HCEC 1CT (cell line): ENCODE measurements around the gene SETD1B.
"Not testable (repeated sequence)": the region's sequence is repeated elsewhere in the genome, so short reads cannot be mapped to it uniquely, and the experiment has no call there.

Experiments
- DNase-seq: peaks from one replicate; pipeline ENCODE4 v3.0.0-alpha.2; 2017

The SETD1B gene

DNA sequence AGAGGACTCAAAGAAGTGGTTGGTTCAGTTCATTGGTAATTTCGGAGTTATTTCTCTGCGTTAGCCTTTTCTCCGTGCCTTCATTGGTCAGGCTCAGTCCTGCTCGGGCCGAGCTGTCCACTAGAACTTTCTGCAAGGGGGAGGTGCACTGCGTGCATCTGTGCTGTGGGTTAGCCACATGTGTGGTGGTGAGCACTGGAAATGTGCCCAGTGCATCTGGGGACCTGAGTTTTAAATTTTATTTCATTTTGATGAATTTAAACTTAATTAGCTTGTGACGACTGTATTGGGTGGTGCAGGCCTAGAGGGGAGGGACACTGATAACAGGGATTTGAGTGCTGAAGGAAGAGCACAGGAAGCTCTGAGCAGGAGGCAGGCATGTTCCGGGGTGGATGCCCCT is 24.5 kb downstream of the SETD1B start:
- no peak for DNase-seq

DNA sequence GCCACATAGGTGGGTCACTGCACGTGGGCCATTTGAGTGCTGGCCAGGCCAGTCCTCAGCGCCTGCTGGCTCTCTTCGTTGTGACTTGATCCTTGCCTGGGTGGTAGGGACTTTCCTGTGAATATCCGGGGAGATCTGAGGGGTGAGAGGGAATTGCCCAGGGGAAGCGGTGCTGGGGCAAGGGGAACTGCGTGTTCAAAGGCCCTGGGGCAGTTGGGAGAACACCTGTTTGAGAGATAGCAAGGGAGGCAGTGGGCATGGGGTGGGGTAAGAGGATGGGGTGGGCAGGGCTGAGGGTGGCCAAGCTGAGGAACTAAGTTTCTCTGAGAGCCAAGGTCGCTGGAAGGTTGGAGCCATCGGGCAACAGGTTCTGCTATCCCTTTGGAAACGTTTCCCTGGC is 25.0 kb downstream of the SETD1B start:
- no peak for DNase-seq

DNA sequence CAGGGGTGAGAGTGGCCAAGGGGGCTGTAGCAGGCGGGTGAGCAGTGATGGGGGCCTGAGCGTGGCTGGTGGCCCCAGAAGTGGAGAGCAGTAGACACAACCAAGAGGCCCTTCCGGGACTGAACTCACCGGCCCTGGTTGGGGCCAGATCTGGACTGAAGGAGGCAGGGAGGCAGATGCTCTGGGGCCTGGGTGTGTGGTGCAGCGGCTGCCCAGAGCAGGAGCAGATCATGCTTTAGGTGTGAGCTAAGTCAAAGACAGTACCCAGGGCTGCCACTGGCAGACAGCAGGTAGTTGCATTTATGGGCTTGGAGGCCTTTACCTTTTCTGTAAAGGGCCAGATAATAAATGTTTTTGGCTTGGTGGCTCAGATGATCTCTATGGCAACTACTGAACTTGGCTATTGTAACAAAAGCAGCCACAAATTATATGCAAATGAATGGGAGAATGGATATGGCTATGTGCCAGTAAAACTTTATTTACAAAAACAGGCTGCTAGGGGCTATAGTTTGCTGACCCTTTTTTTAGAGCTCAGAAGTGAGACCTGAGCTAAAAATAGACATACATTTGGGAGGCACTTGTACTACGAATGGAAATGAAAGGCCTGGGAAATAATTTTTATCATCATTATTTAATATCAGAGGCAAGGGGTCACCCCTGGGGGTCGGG is 25.6 kb downstream of the SETD1B start:
- no peak for DNase-seq

DNA sequence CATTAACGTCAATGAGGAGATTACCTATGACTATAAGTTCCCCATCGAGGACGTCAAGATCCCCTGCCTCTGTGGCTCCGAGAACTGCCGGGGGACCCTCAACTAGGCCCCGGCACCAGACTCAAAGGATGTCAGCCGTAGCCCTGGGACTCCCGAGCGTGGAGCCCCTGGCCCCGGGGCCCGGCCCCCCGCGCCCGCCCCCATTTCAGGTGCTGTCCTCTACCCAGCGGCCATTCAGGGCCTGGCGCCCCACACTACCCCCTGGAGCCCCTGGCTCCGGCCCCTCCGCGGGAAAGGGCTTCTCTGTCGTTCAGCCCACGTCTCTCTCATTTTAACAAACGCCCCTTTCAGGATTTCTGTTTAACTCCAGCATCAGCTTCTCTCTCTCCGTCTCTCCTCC is 26.3 kb downstream of the SETD1B start:
- no peak for DNase-seq

DNA sequence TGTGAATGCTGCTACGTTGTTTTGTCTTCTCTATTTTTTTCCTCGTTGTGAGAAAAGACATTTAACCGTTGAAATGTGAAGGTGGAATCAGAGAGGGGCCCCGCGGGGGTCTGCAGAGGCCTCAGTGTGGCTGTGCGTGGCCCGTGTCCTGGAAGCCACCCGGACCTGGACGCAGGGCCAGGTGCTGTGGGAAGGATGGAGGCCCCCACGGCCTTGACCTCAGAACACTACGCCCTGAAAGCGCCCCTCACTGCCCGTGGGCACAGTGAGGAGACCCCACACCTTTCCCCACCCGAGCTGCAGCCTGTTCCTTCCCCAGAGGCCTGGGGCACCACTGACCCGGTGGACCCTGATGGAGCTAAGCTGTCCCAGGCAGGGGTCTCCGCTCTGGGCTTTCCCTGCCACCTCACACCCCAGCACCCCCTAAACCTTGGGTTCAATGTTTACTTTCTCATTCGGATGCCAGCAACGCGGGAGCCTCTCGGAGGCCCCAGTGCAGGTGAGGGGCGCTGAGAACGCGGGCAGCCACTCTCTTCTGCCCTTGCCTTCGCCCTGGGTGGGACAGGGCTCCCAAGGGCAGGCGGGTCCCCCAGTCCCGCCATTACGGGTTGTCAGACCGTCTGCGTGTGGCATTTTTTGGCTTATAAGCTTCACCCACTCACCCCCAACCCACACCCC is 26.9 kb downstream of the SETD1B start:
- no peak for DNase-seq

DNA sequence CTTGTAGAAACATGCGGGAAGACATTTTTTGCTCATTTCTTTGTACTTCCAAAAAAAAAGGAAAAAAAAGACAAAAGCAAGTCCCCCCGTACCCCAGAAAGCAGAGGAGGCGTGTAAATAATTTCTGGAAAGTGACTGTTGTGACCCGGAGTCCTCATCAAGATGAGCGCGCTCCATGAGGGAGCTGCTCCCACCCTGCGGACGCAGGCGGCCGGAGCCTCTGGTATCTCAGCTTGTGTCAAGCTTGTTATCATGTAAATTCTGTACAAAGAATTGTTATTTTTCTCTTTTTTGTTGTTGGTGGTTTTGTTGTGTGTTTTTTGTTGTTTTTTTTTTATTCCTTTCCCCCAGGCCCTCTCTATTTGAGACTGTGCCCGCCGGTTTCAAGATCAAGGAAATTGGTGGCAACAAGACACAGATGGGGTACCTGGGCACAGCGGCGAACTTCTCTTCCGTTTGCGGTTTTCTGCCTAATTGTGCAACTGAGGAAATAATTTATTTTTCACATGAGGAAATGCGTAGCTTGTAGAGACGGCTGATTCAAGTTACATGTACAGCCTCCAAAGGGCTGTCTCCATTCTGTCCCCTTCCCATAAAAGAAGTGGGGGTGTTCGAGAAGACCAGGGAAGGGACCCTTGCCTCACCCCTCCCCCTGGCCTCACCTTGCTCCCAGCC is 27.9 kb downstream of the SETD1B start:
- DNase-seq, result no peak

DNA sequence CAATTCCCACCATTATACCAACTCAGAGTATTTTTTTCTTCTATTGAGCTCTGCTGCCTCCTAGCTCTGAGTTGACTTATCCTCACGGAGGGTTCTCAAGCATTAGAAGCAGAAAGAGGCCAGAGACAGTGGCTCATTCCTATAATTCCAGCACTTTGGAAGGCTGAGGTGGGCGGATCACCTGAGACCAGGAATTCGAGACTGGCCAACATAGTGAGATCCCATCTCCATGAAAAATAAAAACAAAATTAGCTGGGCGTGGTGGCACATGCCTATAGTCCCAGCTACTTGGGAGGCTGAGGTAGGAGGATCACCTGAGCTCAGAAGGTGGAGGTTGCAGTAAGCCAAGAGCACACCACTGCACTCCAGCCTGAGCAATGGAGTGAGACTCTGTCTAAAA is 33.9 kb downstream of the SETD1B start:
- no peak for DNase-seq

DNA sequence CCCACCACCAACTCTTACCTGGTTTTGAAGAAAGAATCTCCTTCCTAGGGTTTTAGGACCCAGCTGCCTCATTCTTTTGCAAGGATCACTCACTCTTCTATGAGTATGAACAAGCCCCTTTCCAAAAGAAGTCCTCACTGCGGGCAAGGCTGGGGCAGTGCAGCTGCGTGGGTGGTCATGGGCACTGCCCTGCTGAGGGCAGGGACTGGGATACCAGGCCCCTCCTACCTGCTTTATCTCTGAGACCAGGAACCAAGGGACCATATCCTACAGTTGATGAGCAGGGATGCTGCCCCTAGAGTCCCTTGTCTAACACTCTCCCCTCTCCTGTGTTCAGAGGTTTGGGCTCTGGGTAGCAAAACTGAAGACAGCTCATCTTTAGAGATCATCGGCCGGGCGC is 34.3 kb downstream of the SETD1B start:
- DNase-seq, result no peak

DNA sequence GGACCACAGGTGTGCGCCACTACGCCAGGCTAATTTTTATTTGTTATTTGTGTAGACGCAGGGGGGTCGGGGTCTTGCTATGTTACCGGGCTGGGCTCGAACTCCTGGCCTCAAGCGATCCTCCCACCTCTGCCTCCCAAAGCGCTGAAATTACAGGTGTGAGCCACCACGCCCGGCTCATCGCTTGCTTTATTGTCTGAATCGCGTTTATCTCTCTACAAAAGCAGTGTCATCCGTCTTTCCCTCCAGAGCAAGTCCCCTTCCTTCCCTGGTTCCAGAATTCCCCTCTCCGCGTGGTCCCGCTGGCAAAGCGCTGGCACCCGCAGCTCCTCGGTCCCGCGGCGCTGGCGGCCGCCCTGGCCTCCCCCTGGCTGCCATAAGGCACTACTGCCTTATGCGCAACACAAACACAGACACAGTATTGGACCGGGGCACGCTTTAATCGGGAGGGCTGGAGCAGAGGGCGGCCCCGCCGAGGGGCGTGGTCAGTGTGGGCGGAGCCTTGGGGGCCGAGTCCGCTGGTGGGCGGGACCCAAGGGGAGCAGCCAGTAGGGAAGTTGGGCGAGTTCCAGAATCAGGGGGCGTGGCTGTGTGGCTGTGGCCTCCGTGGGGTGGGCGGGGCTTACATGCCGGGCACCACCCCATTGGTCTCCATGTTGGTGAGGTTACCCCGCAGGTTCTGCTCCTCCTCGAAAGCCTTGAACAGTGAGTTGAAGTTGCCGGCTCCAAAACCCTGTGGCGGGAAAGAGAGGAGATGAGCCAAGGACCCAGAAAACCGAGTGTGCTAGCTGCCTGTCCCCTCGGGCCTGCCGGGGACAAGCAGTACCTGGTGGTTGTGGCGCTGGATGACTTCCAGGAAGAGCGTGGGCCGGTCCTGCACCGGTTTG is 35.5 kb downstream of the SETD1B start:
- DNase-seq, result peak; percentile 91

DNA sequence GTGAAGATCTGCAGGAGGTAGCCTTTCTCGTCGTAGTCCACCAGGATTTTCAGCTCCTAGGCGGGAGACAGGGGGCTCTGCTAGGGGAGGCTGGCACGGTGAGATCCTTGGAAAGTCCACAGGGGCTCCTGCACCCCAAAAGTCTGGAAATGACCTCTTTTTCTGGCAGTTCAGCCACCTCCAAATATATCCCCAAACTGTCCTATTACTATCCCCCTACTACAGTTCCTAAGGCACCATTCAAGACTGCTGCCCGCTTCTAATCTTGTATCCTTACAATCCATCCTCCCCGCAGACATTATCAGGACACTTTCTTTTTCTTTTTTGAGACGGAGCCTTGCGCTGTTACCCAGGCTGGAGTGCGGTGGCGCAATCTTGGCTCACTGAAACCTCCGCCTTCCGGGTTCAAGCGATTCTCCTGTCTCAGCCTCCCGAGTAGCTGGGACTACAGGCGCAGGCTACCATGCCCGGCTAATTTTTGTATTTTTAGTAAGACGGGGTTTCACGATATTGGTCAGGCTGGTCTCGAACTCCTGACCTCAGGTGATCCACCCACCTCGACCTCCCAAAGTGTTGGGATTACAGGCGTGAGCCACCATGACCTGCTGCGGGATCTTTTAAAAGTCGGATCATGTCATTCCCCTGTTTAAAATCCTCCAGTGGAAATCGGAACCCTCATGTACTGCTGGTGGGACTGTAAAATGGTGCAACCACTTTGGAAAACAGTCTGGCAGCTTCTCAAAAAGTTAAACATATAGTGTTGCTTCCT is 36.4 kb downstream of the SETD1B start:
- no peak for DNase-seq

DNA sequence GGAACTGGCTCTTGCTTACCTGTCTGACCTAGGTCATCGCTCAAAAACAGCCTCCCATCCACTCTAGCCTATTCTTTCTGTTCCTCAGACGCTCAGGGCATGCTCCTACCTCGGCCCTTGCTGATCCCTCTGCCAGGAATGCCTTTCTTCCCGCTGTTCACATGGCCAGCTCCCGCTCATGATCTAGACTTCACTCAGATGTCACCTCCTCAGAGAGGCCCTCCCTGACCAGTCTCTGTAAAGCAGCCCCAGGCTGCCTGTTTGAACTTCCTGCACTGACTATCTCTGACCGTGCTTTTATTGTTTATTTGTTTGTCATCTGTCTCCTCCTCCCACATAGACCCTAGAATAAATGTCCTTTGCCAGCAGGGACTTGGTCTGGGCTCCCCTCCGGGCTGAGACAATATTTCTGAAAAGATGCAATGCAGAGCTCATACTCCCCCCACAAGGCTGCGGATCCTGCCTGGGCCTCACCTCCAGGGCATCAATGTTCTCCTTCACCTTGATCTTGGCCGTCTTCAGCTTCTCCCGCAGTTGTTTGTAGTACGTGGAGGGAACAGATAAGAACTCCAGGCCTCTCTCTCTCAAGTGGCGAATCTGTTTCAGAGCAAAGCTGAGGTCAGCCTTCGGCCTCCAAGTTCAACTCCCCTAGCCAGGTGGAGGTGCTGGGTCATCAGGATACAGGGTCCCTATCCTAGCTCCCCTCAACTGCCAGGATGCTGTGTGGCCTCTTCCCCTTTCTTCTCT is 39.6 kb downstream of the SETD1B start:
- no peak for DNase-seq

DNA sequence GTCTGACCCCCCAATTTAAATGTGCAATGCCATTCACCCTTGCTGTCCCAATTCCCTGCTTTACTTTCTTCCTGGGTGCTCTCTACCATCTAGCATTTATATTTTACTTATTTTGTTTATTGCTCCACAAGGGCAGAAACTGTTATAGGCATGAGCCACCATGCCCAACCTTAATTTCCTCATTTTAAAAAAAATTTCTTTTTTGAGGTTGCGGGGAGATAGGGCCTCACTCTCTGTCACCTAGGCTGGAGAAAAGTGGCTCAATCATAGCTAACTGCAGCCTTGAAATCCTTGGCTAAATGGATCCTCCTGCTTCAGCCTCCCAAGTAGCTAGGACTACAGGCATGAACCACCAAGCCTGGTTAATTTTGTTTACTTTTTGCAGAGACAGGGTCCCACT is 41.9 kb downstream of the SETD1B start:
- DNase-seq, result no peak

DNA sequence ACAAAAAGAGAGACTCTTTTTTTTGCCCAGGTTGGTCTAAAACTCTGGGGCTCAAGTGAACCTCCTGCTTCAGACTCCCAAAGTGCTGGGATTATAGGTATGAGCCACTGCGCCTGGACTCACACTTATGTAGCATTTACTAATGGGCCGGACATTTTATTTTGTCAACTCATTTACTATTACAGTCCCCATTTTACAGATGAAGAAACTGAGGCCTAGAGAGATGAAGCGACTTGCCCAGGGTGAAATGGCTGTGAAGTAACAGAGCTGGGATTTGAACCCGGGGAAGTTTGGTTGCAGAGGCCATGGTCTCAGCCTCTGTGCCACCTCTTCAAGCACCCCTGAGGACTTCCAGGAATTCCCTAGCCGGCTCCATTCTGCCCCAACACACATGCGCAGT is 45.4 kb downstream of the SETD1B start:
- no peak for DNase-seq

DNA sequence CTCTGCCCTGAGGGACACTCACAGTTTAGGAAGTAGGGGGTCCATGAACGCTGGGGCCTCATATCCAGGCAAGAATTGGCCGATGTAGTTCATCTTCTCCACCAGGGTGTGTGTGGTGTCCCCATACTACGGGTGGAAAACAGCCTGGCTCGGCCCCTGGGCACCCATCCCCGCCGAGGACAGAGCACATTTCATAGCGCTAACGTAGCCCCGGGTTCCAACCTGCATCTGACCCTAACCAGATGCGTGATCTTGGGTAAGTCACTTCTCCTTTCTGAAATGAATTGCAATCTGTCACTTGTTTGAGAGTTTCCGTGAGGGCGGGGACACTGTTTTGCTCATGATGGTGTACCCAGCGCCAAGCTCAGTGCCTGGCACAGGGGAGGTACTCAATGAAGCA is 45.9 kb downstream of the SETD1B start:
- DNase-seq, result no peak

DNA sequence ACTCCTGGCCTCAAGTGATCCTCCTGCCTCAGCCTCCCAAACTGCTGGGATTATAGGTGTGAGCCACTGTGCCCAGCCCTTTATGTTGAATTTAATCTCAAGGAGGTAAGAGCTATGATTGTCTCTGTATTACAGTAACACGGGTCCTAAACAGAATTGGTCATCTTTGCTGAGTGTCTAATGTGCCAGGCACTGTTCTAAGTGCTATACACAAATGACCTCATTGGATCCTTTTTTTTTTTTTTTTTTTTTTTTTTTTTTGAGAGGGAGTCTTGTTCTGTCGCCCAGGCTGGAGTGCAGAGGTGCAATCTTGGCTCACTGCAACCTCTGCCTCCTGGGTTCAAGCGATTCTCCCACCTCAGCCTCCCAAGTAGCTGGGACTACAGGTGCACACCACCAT is 48.6 kb downstream of the SETD1B start:
- DNase-seq, result not testable (repeated sequence)

DNA sequence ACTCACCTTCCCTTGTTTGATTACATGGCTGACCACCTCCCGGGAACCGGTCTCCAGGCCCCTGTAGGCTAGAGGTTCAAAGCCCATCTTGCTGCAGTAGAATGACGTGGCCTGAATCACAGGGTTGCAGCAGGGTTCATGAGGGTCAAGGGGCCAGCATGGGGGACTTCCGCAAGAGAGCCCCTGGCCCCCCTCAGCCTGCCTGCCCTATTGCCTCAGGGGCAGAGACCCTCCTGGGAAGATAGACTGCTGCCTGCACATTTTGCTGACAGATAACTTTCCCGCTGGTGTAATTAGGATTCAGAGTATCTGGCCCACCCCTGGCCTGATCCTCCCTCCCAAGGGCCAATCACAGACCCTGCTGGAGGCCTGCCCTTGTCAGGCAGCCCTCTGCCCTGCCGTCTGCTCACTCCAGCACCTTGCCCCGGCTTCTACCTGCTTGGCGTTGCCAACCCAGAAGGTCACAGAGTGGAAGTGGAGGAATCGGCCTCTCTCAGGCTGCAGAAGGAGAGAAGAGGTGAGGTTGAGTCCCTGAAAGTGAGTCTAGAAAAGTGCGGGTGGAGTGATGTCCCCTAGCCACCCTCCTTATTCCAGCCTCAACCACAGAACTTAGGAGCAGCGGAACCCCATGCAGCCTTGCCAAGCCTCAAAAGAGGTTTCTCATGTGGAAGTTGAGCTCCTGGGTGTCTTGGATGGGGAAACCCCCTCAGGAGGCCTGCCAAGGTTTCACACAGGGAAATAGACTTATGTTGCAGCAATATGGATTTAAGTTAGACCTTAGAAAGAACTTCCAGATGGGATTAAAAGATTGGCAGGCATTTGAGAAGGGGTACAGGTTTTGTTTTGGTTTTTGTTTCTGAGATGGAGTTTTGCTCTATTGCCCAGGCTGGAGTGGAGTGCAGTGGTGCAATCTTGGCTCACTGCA is 53.8 kb downstream of the SETD1B start:
- DNase-seq, result no peak

DNA sequence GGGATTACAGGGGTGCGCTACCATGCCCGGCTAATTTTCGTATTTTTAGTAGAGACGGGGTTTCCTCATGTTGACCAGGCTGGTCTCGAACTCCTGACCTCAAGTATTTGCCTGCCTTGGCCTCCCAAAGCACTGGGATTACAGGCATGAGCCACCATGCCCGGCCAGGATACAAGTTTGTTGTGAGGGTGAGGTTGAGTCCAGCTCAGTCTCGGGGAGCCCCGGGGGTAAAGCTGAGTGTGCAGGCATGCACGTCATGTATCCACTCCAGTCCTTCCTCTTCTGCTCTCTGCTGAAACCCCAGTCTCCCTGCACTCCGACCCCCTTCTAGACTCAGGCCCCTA is 54.5 kb downstream of the SETD1B start:
- no peak for DNase-seq

DNA sequence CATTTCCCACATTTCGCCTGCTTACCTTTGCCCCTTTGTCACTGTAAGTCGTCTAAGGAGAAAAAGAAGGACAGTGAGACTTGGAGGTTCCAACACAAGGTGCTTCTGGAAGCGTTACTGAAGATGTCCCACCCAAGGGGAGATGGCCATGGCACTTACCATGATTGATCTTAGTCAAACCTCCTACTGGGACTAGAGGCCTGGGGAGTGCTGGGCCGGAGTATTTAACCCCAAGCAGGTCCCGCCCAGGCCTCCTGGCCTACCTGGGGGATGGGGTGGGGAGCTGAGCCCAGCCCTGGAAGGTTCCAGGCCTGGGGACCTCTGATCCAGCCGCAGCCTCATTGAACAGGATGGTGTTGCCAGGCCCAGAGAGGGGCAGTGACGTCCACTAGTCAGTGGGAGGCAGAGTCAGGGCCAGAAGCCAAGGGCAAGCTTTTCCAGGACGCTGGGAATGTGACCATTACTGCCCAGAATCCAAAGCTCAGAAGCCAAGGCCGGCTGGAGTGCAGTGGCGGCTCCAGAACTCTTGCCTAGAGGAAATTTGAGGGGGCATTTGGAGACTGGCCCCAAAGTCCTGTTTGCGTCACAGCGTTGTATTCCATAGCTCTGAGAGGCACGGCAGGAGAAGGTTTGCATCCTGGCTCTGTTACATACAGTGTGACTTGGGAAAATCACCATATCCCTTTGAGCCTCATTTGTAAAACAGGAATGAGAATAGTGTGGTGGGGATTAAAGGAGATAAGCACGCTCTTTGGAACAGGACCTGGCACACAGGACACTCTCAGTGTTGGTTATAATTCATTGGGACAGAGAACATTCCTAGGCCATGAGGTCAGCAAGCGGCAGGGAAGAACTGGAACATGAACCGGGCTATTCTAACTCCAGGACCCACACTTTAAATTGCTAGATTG is 55.1 kb downstream of the SETD1B start, which contains the start of gene HPD:
HPD (minus strand) TSS at position 198 of the 911 bp plus-strand sequence; CDS start at position 162, 36 bp downstream.
- DNase-seq, result peak; percentile 81

DNA sequence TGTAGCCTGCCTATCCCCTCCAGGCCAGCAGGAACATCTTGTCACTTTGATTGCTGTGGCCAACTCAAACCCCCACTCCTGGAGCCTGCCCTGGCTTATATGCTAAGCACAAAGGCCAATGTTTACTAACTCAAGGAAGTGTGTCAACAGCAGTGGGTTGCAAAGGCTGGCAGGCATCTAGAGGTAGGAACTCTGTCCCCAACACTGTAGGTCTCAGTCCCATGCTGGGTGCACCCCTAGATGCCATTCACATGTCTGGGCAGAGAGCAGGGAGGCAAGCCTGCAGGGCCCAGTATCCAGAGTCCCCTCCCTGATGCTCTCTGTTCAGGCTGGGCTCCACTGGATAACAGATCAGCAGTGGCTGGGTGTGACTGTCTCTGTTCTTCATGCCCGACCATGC is 56.4 kb downstream of the SETD1B start:
- no peak for DNase-seq
